Keratinocyte (primary cell): ENCODE results near the gene STUB1. TPM values are rescaled to one million over a fixed set of nuclear protein-coding genes. Genes with fewer than 3 reads are reported as not detected.

Experiments used
- DNase-seq: peaks from one replicate; pipeline ENCODE4 v3.0.0-alpha.2; 2011; ENCODE audit warnings: low read depth, missing footprints, low spot score
- FAIRE-seq: peaks from 2 replicates; lab custom pipeline; 2011; peaks lifted over from hg19 to GRCh38; lab: Jason Lieb, UNC
- H2AFZ ChIP-seq: 2 replicates; pipeline ENCODE4 v1.6.0; 2012; ENCODE audit warnings: low read length, control low read depth, inconsistent platforms; ENCODE audit not compliant: control insufficient read depth
- H3K27ac ChIP-seq: 2 replicates; pipeline ENCODE4 v1.5.1; 2011; ENCODE audit warnings: low read length; ENCODE audit not compliant: control insufficient read depth, insufficient read depth
- H3K27me3 ChIP-seq: 3 replicates; pipeline ENCODE4 v1.6.0; 2011; ENCODE audit warnings: low read length; ENCODE audit not compliant: control insufficient read depth, insufficient read depth; ENCODE audit errors: extremely low read depth
- H3K36me3 ChIP-seq, 2 experiments: 2 replicates in 1 of 2; 3 replicates in 1 of 2; pipeline ENCODE4 v1.5.1; 2011; ENCODE audit warnings: low read length in 2 of 2, mild to moderate bottlenecking in 1 of 2; ENCODE audit not compliant: control insufficient read depth in 2 of 2, insufficient read depth in 2 of 2; ENCODE audit errors: extremely low read depth in 1 of 2
- H3K4me1 ChIP-seq: 3 replicates; pipeline ENCODE4 v1.5.1; 2011; ENCODE audit warnings: low read length; ENCODE audit not compliant: control insufficient read depth, insufficient read depth; ENCODE audit errors: extremely low read depth
- H3K4me2 ChIP-seq: 3 replicates; pipeline ENCODE4 v1.6.0; 2011; ENCODE audit warnings: low read depth, low read length; ENCODE audit not compliant: control insufficient read depth, insufficient read depth; ENCODE audit errors: extremely low read depth
- H3K4me3 ChIP-seq, 3 experiments: fragments of 200-600 bp in 1 of 3; sonication (generic) in 1 of 3; 2 replicates in 2 of 3; 3 replicates in 1 of 3; pipeline ENCODE4 v1.5.1; 2011 to 2016; ENCODE audit warnings: low read length in 3 of 3, mild to moderate bottlenecking in 3 of 3, control low read depth in 2 of 3, inconsistent platforms in 1 of 3, low read depth in 1 of 3, mixed read lengths in 1 of 3, mixed run types in 1 of 3, moderate library complexity in 1 of 3; ENCODE audit not compliant: control insufficient read depth in 2 of 3, insufficient read depth in 2 of 3; ENCODE audit errors: extremely low read depth in 1 of 3
- H3K79me2 ChIP-seq: 2 replicates; pipeline ENCODE4 v1.6.0; 2012; ENCODE audit warnings: low read length; ENCODE audit not compliant: control insufficient read depth, insufficient read depth
- H3K9ac ChIP-seq: 3 replicates; pipeline ENCODE4 v1.6.0; 2011; ENCODE audit warnings: low read length; ENCODE audit not compliant: control insufficient read depth, insufficient read depth; ENCODE audit errors: extremely low read depth
- H3K9me1 ChIP-seq: 3 replicates; pipeline ENCODE4 v1.6.0; 2011; ENCODE audit warnings: low read length; ENCODE audit not compliant: control insufficient read depth, insufficient read depth; ENCODE audit errors: extremely low read depth
- H3K9me3 ChIP-seq: 2 replicates; pipeline ENCODE4 v1.5.1; 2012; ENCODE audit warnings: low read depth, low read length; ENCODE audit not compliant: control insufficient read depth
- H4K20me1 ChIP-seq: 3 replicates; pipeline ENCODE4 v1.6.0; 2011; ENCODE audit warnings: low read length; ENCODE audit not compliant: control insufficient read depth, insufficient read depth; ENCODE audit errors: extremely low read depth
- EZH2 ChIP-seq: IDR thresholded peaks from one replicate; pipeline ENCODE4 v1.6.1; 2012; ENCODE audit warnings: inconsistent platforms, mild to moderate bottlenecking, low read length, moderate library complexity
- dilution Hi-C: fragments of 300-500 bp; cut with MboI; formaldehyde crosslinking; loops from one replicate; pipeline ENCODE4 v1.7.0; 2020; ENCODE audit warnings: low sequenced_read_pairs; ENCODE audit not compliant: extremely low pct_ligation_motif_present
- polyA plus RNA-seq, 5 experiments: library from polyadenylated mRNA; depleted of rRNA in 3 of 5; stranded (reverse) in 3 of 5; stranded (forward) in 1 of 5; unstranded in 1 of 5; fragments of >200 nt; gene quantifications; 1 replicate in 1 of 5; 2 replicates in 3 of 5; 3 replicates in 1 of 5; pipeline versions ENCODE4 v1.2.1 to v1.2.3, GENCODE V29; 2011 to 2012; ENCODE audit warnings: missing spikeins in 2 of 5, low read depth in 1 of 5, low replicate concordance in 1 of 5
- TF ChIP-seq, protein P1 (sequence below), 3 experiments: IDR thresholded peaks in 1 of 3; conservative IDR thresholded peaks in 1 of 3; optimal IDR thresholded peaks in 1 of 3; 2 replicates in 2 of 3; 3 replicates in 1 of 3; pipeline versions ENCODE3 to v1.5.1; 2011; ENCODE audit warnings: low read length in 3 of 3, mild to moderate bottlenecking in 3 of 3, moderate library complexity in 2 of 3, control low read depth in 1 of 3, inconsistent platforms in 1 of 3; ENCODE audit not compliant: insufficient read depth in 2 of 3; ENCODE audit errors: extremely low read depth in 1 of 3

Gene STUB1
- polyA plus RNA-seq, 1 donor (not counting 4 experiments of a cell fraction or from before 2014, with no cell fraction given), result 124 TPM

DNA sequence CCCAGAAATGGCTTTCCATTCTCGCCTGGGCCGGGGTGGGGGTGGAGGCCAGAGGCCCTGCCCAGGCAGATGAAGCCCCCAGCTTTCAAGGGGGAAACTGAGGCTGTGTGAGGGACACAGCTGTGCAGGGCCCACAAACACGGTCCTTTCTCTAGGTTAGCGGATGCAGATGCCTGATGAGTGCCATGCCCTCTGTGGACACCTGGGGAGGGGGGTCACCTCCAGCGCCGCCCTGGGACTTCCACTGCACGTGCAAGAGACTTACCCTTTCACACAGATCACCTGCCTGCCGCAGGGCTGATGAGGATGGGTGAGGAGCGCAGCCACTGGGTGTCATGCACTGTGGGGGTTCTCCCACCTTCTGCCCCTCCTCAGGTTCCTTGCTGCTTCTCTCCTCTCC, 38.2 kb downstream of the STUB1 start:
- no peak for DNase-seq
- H3K27ac ChIP-seq, result no peak overlapping the region
- no peaks in the 10 kb centered on the region for H3K9me3 ChIP-seq
- H3K9me1 ChIP-seq, result peaks cover 2% of the 10 kb centered on the region
- no peak overlapping the region for H3K4me2 ChIP-seq
- peaks cover 7% of the 10 kb centered on the region for H4K20me1 ChIP-seq
- H2AFZ ChIP-seq, result no peak overlapping the region
- no peaks in the 10 kb centered on the region for H3K27me3 ChIP-seq
- peaks cover 8% of the 10 kb centered on the region for H3K79me2 ChIP-seq
- peaks cover 0 to 1% of the 10 kb centered on the region in 2 experiments for H3K36me3 ChIP-seq
- TF ChIP-seq, protein P1, sequence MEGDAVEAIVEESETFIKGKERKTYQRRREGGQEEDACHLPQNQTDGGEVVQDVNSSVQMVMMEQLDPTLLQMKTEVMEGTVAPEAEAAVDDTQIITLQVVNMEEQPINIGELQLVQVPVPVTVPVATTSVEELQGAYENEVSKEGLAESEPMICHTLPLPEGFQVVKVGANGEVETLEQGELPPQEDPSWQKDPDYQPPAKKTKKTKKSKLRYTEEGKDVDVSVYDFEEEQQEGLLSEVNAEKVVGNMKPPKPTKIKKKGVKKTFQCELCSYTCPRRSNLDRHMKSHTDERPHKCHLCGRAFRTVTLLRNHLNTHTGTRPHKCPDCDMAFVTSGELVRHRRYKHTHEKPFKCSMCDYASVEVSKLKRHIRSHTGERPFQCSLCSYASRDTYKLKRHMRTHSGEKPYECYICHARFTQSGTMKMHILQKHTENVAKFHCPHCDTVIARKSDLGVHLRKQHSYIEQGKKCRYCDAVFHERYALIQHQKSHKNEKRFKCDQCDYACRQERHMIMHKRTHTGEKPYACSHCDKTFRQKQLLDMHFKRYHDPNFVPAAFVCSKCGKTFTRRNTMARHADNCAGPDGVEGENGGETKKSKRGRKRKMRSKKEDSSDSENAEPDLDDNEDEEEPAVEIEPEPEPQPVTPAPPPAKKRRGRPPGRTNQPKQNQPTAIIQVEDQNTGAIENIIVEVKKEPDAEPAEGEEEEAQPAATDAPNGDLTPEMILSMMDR (optimal IDR thresholded peaks at IDR 0.05 in 1 of 3, IDR thresholded peaks at IDR 0.05 in 1 of 3, conservative IDR thresholded peaks at IDR 0.05 in 1 of 3; ENCODE audit: extremely low read depth in 1 of 3, insufficient read depth in 2 of 3, low read length in 3 of 3), result no peak
- no peak for TF ChIP-seq EZH2
- FAIRE-seq, result no peak
- H3K9ac ChIP-seq, result no peak overlapping the region
- dilution Hi-C loops, result no loop called here
- no peak overlapping the region for H3K4me3 ChIP-seq
- H3K4me1 ChIP-seq, result peaks cover 27% of the 10 kb centered on the region

DNA sequence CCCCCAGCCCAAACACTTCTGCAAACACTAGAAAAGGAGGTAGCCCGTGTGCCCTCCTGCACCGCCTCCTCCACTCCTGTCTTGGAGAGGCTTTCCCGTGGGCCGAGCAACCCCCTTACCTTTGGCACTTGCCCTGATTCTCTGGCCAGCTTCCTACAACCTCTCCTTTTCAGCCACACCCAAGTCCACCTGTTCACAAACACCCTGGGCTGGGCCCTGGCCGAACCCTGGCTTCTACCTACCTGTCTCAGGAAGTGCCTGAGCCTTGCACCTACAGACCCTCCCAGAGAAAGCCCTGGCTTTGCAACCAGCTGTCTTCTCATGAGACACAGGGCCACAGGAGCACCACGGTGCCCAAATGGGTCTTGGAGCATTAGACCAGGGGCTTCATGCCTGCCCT, 38.7 kb downstream of the STUB1 start:
- Histone ChIP-seq H3K9me1 (peaks cover 2% of the 10 kb centered on the region), H3K27ac (no peak overlapping the region), H3K4me2 (no peak overlapping the region), H3K9ac (no peak overlapping the region), H3K4me3 (no peak overlapping the region), H3K79me2 (peaks cover 8% of the 10 kb centered on the region), H3K27me3 (no peaks in the 10 kb centered on the region), H2AFZ (no peak overlapping the region), H3K9me3 (no peaks in the 10 kb centered on the region), H3K36me3 (peaks cover 0 to 1% of the 10 kb centered on the region in 2 experiments), H4K20me1 (peaks cover 7% of the 10 kb centered on the region), H3K4me1 (peaks cover 26% of the 10 kb centered on the region)
- TF ChIP-seq, protein P1 (optimal IDR thresholded peaks at IDR 0.05 in 1 of 3, IDR thresholded peaks at IDR 0.05 in 1 of 3, conservative IDR thresholded peaks at IDR 0.05 in 1 of 3; ENCODE audit: extremely low read depth in 1 of 3, insufficient read depth in 2 of 3, low read length in 3 of 3), result no peak
- no peak for TF ChIP-seq EZH2
- dilution Hi-C loops, result no loop called here
- FAIRE-seq, result no peak
- DNase-seq, result no peak
